Caco-2 (cell line): ENCODE data around the gene HTN1. TPM values are rescaled to one million over a fixed set of nuclear protein-coding genes. Genes with fewer than 3 reads are reported as not detected.

Experiments used
- BruUV-seq: library from RNA; stranded (reverse); fragments of 400-500 nt; replicated peaks from 2 replicates; lab custom pipeline; 2021; lab: Mats Ljungman, UMichigan
- CTCF ChIA-PET: fragments of 300-600 bp; sonication (Branson Sonifier 250); formaldehyde crosslinking; loops from one replicate; lab custom pipeline; 2022; ENCODE audit warnings: antibody characterized with exemption; lab: Charles Lee
- POLR2A ChIA-PET: fragments of 300-600 bp; sonication (Branson Sonifier 250); formaldehyde crosslinking; loops from one replicate; lab custom pipeline; 2022; ENCODE audit warnings: antibody characterized with exemption; lab: Charles Lee
- DNase-seq, 2 experiments: peaks; one replicate each; pipeline versions ENCODE4 v3.0.0 to v3.0.0-alpha.2; 2020 to 2022
- H3K27me3 ChIP-seq: replicated peaks from 2 replicates; pipeline ENCODE4 v1.6.0; 2011; ENCODE audit warnings: low read length; ENCODE audit not compliant: control insufficient read depth, insufficient read depth
- H3K36me3 ChIP-seq: 2 replicates; pipeline ENCODE4 v1.5.1; 2011; ENCODE audit warnings: low read length; ENCODE audit not compliant: control insufficient read depth, insufficient read depth
- H3K4me1 ChIP-seq: fragments of 250-450 bp; sonication (Bioruptor Pico); 2 replicates; pipeline ENCODE4 v1.5.1; 2020; ENCODE audit warnings: mild to moderate bottlenecking
- H3K4me3 ChIP-seq: 2 replicates; pipeline ENCODE4 v1.5.1; 2011; ENCODE audit warnings: low read depth, mild to moderate bottlenecking, control low read depth, low read length
- H3K9me3 ChIP-seq: fragments of 250-450 bp; sonication (Bioruptor Pico); 2 replicates; pipeline ENCODE4 v1.5.1; 2020; ENCODE audit warnings: mild to moderate bottlenecking, moderate library complexity
- H3K27ac Mint-ChIP-seq: one replicate; pipeline ENCODE4 v1.8.0; 2022; ENCODE audit warnings: mixed read lengths; ENCODE audit not compliant: unreplicated experiment
- H3K27me3 Mint-ChIP-seq: one replicate; pipeline ENCODE4 v1.8.0; 2022; ENCODE audit warnings: mixed read lengths; ENCODE audit not compliant: insufficient read depth, unreplicated experiment
- H3K36me3 Mint-ChIP-seq: one replicate; pipeline ENCODE4 v1.8.0; 2022; ENCODE audit warnings: mild to moderate bottlenecking, mixed read lengths; ENCODE audit not compliant: insufficient read depth, unreplicated experiment
- H3K4me1 Mint-ChIP-seq: one replicate; pipeline ENCODE4 v1.8.0; 2022; ENCODE audit warnings: low read depth, mixed read lengths; ENCODE audit not compliant: unreplicated experiment
- H3K4me3 Mint-ChIP-seq: one replicate; pipeline ENCODE4 v1.8.0; 2022; ENCODE audit warnings: mild to moderate bottlenecking, moderate library complexity, mixed read lengths; ENCODE audit not compliant: unreplicated experiment
- H3K9me3 Mint-ChIP-seq: one replicate; pipeline ENCODE4 v1.8.0; 2022; ENCODE audit warnings: mixed read lengths; ENCODE audit not compliant: unreplicated experiment
- intact Hi-C: fragments of 100-400 bp; cut with micrococcal nuclease; formaldehyde crosslinking; loops from one replicate; pipeline ENCODE4 v1.10.0; 2022; ENCODE audit not compliant: unreplicated experiment
- total RNA-seq: library from RNA; stranded (reverse); gene quantifications from 2 replicates; pipeline ENCODE4 v1.2.3, GENCODE V29; 2022
- TF ChIP-seq, protein P1 (sequence below), 2 experiments: fragments of 200-600 bp in 1 of 2; IDR thresholded peaks; 1 replicate in 1 of 2; 2 replicates in 1 of 2; pipeline versions ENCODE4 v1.5.1 to v1.8.0; 2011 to 2022; ENCODE audit warnings: antibody characterized with exemption in 1 of 2, control low read depth in 1 of 2, inconsistent platforms in 1 of 2, low read depth in 1 of 2, low read length in 1 of 2, mild to moderate bottlenecking in 1 of 2, moderate library complexity in 1 of 2; ENCODE audit not compliant: insufficient read depth in 1 of 2, severe bottlenecking in 1 of 2, unreplicated experiment in 1 of 2

Gene HTN1
- total RNA-seq, 1 experiment from 2014 or later: not detected

DNA sequence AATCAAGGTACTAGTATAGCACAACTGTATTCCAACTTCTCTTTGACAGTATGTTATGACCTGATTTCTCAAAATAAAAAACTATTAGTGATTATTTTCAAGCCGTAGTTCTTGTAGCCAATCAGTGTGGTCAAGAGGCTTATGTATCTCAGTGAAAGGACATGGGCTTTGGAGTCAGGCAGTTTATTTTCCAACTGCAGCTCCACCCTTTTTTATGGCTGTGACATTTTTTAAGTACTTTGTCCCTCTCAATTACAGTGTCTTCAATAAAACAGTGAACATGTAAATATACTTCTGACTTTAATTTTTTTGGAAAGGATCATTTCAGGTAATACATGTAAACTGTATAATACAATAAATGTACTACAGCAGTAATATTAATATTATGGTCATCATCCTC, 30.0 kb downstream of the HTN1 start:
- Mint-ChIP-seq H3K27me3 (no peaks in the 10 kb centered on the region), H3K36me3 (no peaks in the 10 kb centered on the region), H3K4me3 (no peak overlapping the region), H3K27ac (no peak overlapping the region), H3K9me3 (no peaks in the 10 kb centered on the region), H3K4me1 (no peaks in the 10 kb centered on the region)
- no peaks in the 10 kb centered on the region for H3K27me3 ChIP-seq
- H3K4me3 ChIP-seq: no peak overlapping the region
- ChIA-PET CTCF (no interaction called here), POLR2A (no interaction called here)
- intact Hi-C loops: no loop called here
- no peak for DNase-seq
- H3K4me1 ChIP-seq: no peaks in the 10 kb centered on the region
- no peaks in the 10 kb centered on the region for H3K9me3 ChIP-seq
- no peaks in the 10 kb centered on the region for H3K36me3 ChIP-seq
- TF ChIP-seq, protein P1, sequence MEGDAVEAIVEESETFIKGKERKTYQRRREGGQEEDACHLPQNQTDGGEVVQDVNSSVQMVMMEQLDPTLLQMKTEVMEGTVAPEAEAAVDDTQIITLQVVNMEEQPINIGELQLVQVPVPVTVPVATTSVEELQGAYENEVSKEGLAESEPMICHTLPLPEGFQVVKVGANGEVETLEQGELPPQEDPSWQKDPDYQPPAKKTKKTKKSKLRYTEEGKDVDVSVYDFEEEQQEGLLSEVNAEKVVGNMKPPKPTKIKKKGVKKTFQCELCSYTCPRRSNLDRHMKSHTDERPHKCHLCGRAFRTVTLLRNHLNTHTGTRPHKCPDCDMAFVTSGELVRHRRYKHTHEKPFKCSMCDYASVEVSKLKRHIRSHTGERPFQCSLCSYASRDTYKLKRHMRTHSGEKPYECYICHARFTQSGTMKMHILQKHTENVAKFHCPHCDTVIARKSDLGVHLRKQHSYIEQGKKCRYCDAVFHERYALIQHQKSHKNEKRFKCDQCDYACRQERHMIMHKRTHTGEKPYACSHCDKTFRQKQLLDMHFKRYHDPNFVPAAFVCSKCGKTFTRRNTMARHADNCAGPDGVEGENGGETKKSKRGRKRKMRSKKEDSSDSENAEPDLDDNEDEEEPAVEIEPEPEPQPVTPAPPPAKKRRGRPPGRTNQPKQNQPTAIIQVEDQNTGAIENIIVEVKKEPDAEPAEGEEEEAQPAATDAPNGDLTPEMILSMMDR (IDR thresholded peaks at IDR 0.05; ENCODE audit: insufficient read depth in 1 of 2, low read depth in 1 of 2, low read length in 1 of 2, severe bottlenecking in 1 of 2, unreplicated experiment in 1 of 2): no peak
- no TSS peak for BruUV-seq

DNA sequence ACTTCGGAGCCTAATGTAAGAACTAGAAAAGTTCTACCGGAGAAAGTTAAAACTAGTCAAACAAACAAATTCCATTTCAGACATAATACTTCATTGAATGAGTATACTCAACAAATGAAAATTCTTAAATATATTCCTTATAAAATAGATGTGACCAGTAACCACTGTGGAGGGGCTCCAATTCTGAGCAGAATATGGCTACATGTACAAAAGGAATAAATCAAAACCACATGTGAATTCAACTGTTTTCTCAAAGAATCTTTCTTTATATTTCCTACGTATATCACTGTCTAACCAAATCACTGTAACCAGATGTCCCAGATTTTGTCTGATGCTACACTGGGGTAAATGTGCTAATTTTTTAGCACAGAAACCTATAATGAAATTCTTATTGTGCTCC, 49.0 kb downstream of the HTN1 start:
- Histone ChIP-seq H3K36me3 (no peaks in the 10 kb centered on the region), H3K27me3 (no peaks in the 10 kb centered on the region), H3K4me1 (no peaks in the 10 kb centered on the region), H3K9me3 (no peaks in the 10 kb centered on the region), H3K4me3 (no peak overlapping the region)
- Mint-ChIP-seq H3K27ac (no peak overlapping the region), H3K4me1 (no peaks in the 10 kb centered on the region), H3K9me3 (no peaks in the 10 kb centered on the region), H3K36me3 (no peaks in the 10 kb centered on the region), H3K4me3 (no peak overlapping the region), H3K27me3 (no peaks in the 10 kb centered on the region)
- DNase-seq: no peak
- ChIA-PET POLR2A (no interaction called here), CTCF (no interaction called here)
- intact Hi-C loops: no loop called here
- BruUV-seq: no TSS peak
- TF ChIP-seq, protein P1 (IDR thresholded peaks at IDR 0.05; ENCODE audit: insufficient read depth in 1 of 2, low read depth in 1 of 2, low read length in 1 of 2, severe bottlenecking in 1 of 2, unreplicated experiment in 1 of 2): no peak

Other genes starting within 250 kb of the HTN1 start
- 0.43 and 0.86 TPM in 2 replicates for gene SULT1E1, start 190.3 kb upstream of the HTN1 start, total RNA-seq
- not detected in 2 replicates for gene CSN1S1, start 119.4 kb upstream of the HTN1 start, total RNA-seq
- gene CSN2, start 84.7 kb upstream of the HTN1 start, total RNA-seq: not detected in 2 replicates
- gene STATH, start 54.5 kb upstream of the HTN1 start, total RNA-seq: not detected in 2 replicates
- gene HTN3, start 22.0 kb upstream of the HTN1 start, total RNA-seq: not detected in 2 replicates
- not detected in 2 replicates for gene PRR27, start 103.8 kb downstream of the HTN1 start, total RNA-seq
- 11.1 and 15.1 TPM in 2 replicates for gene ODAM, start 145.3 kb downstream of the HTN1 start, total RNA-seq
- gene FDCSP, start 175.7 kb downstream of the HTN1 start, total RNA-seq: not detected in 2 replicates
- gene CSN3, start 192.2 kb downstream of the HTN1 start, total RNA-seq: not detected in 2 replicates